ENCODE measurements around the gene ITGB8.

GRCh38 chr7:20284003-20284770 is 46.5 kb upstream of the ITGB8 start:
- TF ChIP-seq CTCF (IDR thresholded peaks at IDR 0.05) (no peak), POLR2A (IDR thresholded peaks at IDR 0.05) (no peak)

All from thyroid gland (tissue), 4 donors.